NT2/D1 (cell line): ENCODE results near the gene RXFP1.

Source experiments
- SUZ12 ChIP-seq: IDR thresholded peaks from 2 replicates; pipeline ENCODE4 v1.6.1; 2011; ENCODE audit not compliant: insufficient read length, insufficient read depth; ENCODE audit errors: extremely low read depth
- YY1 ChIP-seq: IDR thresholded peaks from 2 replicates; pipeline ENCODE4 v1.6.1; 2011; ENCODE audit not compliant: insufficient read length, insufficient read depth

DNA sequence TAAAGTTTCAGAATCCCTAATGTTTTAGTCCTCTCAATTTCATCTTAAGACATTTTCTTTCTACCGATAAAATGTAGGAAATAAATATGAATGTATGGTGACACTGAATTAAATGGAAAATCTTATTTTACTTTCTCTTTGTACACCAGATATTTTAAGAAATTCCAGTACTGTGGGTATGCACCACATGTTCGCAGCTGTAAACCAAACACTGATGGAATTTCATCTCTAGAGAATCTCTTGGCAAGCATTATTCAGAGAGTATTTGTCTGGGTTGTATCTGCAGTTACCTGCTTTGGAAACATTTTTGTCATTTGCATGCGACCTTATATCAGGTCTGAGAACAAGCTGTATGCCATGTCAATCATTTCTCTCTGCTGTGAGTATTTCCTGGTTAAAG, 123.1 kb downstream of the RXFP1 start:
- TF ChIP-seq SUZ12, result no peak
- TF ChIP-seq YY1, result no peak
